ENCODE data around the gene MED8. TPM values are rescaled to one million over a fixed set of nuclear protein-coding genes. Genes with fewer than 3 reads are reported as not detected.

Gene MED8
- total and polyA plus RNA-seq, 9 of the 15 experiments (the other 6 are each of a cell fraction or from before 2014, with no cell fraction given) = 23.0 to 120 (median 56.4) TPM

- DNase-seq (ENCODE audit: extremely low read depth in 1 of 4, low spot score in 3 of 4) = no peak
- POLR2A ChIA-PET = interaction anchor here (0.8 to 7.2 kb wide), 2 partner anchors 11 to 23 kb away, joined by 3 to 72 read pairs; no protein-coding TSS in a partner anchor
- FAIRE-seq = no peak
- Histone ChIP-seq H3K9me3 (replicated peaks; ENCODE audit: control insufficient read depth, insufficient read depth, low read depth, low read length) (no peaks in the 10 kb centered on the region), H3K4me1 (replicated peaks in 1 of 2; ENCODE audit: control insufficient read depth in 2 of 2, insufficient read depth in 2 of 2, low read length in 2 of 2) (peaks cover 0 to 13% of the 10 kb centered on the region in 2 experiments; a peak in 2 of 5 replicates), H3K27ac (ENCODE audit: extremely low read depth, low read depth, low read length) (no peak overlapping the region), H2AFZ (ENCODE audit: low read depth, low read length) (no peak overlapping the region), H3K27me3 (ENCODE audit: control insufficient read depth in 2 of 2, insufficient read depth in 2 of 2, low read length in 2 of 2) (no peaks in the 10 kb centered on the region), H3K79me2 (ENCODE audit: control insufficient read depth, insufficient read depth, low read length) (peaks cover 39% of the 10 kb centered on the region), H3K36me3 (ENCODE audit: control insufficient read depth, insufficient read depth, low read length) (peaks cover 66% of the 10 kb centered on the region), H3K4me2 (ENCODE audit: insufficient read depth, low read length) (no peak overlapping the region), H3K4me3 (no peak overlapping the region), H3K9ac (ENCODE audit: insufficient read depth in 1 of 2, low read depth in 2 of 2, low read length in 2 of 2) (no peak overlapping the region), H4K20me1 (replicated peaks; ENCODE audit: control insufficient read depth, insufficient read depth, low read length) (peaks cover 18% of the 10 kb centered on the region; the same call in 1 of the 2 replicates), H3K9me1 (ENCODE audit: control insufficient read depth, insufficient read depth, low read length) (peaks cover 5% of the 10 kb centered on the region)
- ATAC-seq = no peak
- intact Hi-C loops (cut with micrococcal nuclease) (no loop called here), in situ Hi-C loops (cut with MboI) (no loop called here)
- CTCF ChIA-PET (ENCODE audit: low intra/inter-chr PET ratio) = no interaction called here
- no TSS peak for BruUV-seq (replicated peaks)
- WGBS (ENCODE audit: insufficient coverage, low coverage, missing lambda C conversion rate) = 96% methylated on average over 6 of the region's 6 CpGs
- TF ChIP-seq RBM34 (IDR thresholded peaks at IDR 0.05; ENCODE audit: borderline replicate concordance, insufficient read depth, low read length) = no peak
- TF ChIP-seq MEF2A (IDR thresholded peaks at IDR 0.05; ENCODE audit: control insufficient read depth, low read depth, low read length) = no peak
- TF ChIP-seq UBTF (IDR thresholded peaks at IDR 0.05; ENCODE audit: borderline replicate concordance in 1 of 2, low read depth in 2 of 2, low read length in 2 of 2) = no peak
- TF ChIP-seq HDAC6 (IDR thresholded peaks at IDR 0.05; ENCODE audit: low read depth, low read length) = no peak
- TF ChIP-seq KDM5B (IDR thresholded peaks at IDR 0.05; ENCODE audit: insufficient replicate concordance, low read depth, low read length) = no peak
- no peak for TF ChIP-seq ZMIZ1 (IDR thresholded peaks at IDR 0.05; ENCODE audit: low read depth in 2 of 2, low read length in 2 of 2)
- no peak for TF ChIP-seq SIN3A (IDR thresholded peaks at IDR 0.05; ENCODE audit: borderline replicate concordance in 2 of 2, control insufficient read depth in 1 of 2, low read depth in 2 of 2, low read length in 2 of 2)
- TF ChIP-seq BCLAF1 (IDR thresholded peaks at IDR 0.05; ENCODE audit: borderline replicate concordance in 1 of 2, control insufficient read depth in 1 of 2, low read depth in 2 of 2, low read length in 1 of 2) = no peak
- no peak for TF ChIP-seq SMAD4 (CRISPR knock-in tag; conservative IDR thresholded peaks at IDR 0.05)
- no peak for TF ChIP-seq ETV5 (CRISPR knock-in tag; IDR thresholded peaks at IDR 0.05; ENCODE audit: low read depth)
These were observed 2.9 kb downstream of the MED8 start for GRCh38 chr1:43386676-43387075.
